Caco-2 (cell line): ENCODE results near the gene ADARB2. TPM values are rescaled to one million over a fixed set of nuclear protein-coding genes. Genes with fewer than 3 reads are reported as not detected.

Source experiments
- BruUV-seq: library from RNA; stranded (reverse); fragments of 400-500 nt; replicated peaks from 2 replicates; lab custom pipeline; 2021; lab: Mats Ljungman, UMichigan
- CTCF ChIA-PET: fragments of 300-600 bp; sonication (Branson Sonifier 250); formaldehyde crosslinking; loops from one replicate; lab custom pipeline; 2022; ENCODE audit warnings: antibody characterized with exemption; lab: Charles Lee
- POLR2A ChIA-PET: fragments of 300-600 bp; sonication (Branson Sonifier 250); formaldehyde crosslinking; loops from one replicate; lab custom pipeline; 2022; ENCODE audit warnings: antibody characterized with exemption; lab: Charles Lee
- DNase-seq, 2 experiments: peaks; one replicate each; pipeline versions ENCODE4 v3.0.0 to v3.0.0-alpha.2; 2020 to 2022
- H3K27me3 ChIP-seq: replicated peaks from 2 replicates; pipeline ENCODE4 v1.6.0; 2011; ENCODE audit warnings: low read length; ENCODE audit not compliant: control insufficient read depth, insufficient read depth
- H3K36me3 ChIP-seq: 2 replicates; pipeline ENCODE4 v1.5.1; 2011; ENCODE audit warnings: low read length; ENCODE audit not compliant: control insufficient read depth, insufficient read depth
- H3K4me1 ChIP-seq: fragments of 250-450 bp; sonication (Bioruptor Pico); 2 replicates; pipeline ENCODE4 v1.5.1; 2020; ENCODE audit warnings: mild to moderate bottlenecking
- H3K4me3 ChIP-seq: 2 replicates; pipeline ENCODE4 v1.5.1; 2011; ENCODE audit warnings: low read depth, mild to moderate bottlenecking, control low read depth, low read length
- H3K9me3 ChIP-seq: fragments of 250-450 bp; sonication (Bioruptor Pico); 2 replicates; pipeline ENCODE4 v1.5.1; 2020; ENCODE audit warnings: mild to moderate bottlenecking, moderate library complexity
- H3K27ac Mint-ChIP-seq: one replicate; pipeline ENCODE4 v1.8.0; 2022; ENCODE audit warnings: mixed read lengths; ENCODE audit not compliant: unreplicated experiment
- H3K27me3 Mint-ChIP-seq: one replicate; pipeline ENCODE4 v1.8.0; 2022; ENCODE audit warnings: mixed read lengths; ENCODE audit not compliant: insufficient read depth, unreplicated experiment
- H3K36me3 Mint-ChIP-seq: one replicate; pipeline ENCODE4 v1.8.0; 2022; ENCODE audit warnings: mild to moderate bottlenecking, mixed read lengths; ENCODE audit not compliant: insufficient read depth, unreplicated experiment
- H3K4me1 Mint-ChIP-seq: one replicate; pipeline ENCODE4 v1.8.0; 2022; ENCODE audit warnings: low read depth, mixed read lengths; ENCODE audit not compliant: unreplicated experiment
- H3K4me3 Mint-ChIP-seq: one replicate; pipeline ENCODE4 v1.8.0; 2022; ENCODE audit warnings: mild to moderate bottlenecking, moderate library complexity, mixed read lengths; ENCODE audit not compliant: unreplicated experiment
- H3K9me3 Mint-ChIP-seq: one replicate; pipeline ENCODE4 v1.8.0; 2022; ENCODE audit warnings: mixed read lengths; ENCODE audit not compliant: unreplicated experiment
- intact Hi-C: fragments of 100-400 bp; cut with micrococcal nuclease; formaldehyde crosslinking; loops from one replicate; pipeline ENCODE4 v1.10.0; 2022; ENCODE audit not compliant: unreplicated experiment
- total RNA-seq: library from RNA; stranded (reverse); gene quantifications from 2 replicates; pipeline ENCODE4 v1.2.3, GENCODE V29; 2022
- TF ChIP-seq, protein P1 (sequence below), 2 experiments: fragments of 200-600 bp in 1 of 2; IDR thresholded peaks; 1 replicate in 1 of 2; 2 replicates in 1 of 2; pipeline versions ENCODE4 v1.5.1 to v1.8.0; 2011 to 2022; ENCODE audit warnings: antibody characterized with exemption in 1 of 2, control low read depth in 1 of 2, inconsistent platforms in 1 of 2, low read depth in 1 of 2, low read length in 1 of 2, mild to moderate bottlenecking in 1 of 2, moderate library complexity in 1 of 2; ENCODE audit not compliant: insufficient read depth in 1 of 2, severe bottlenecking in 1 of 2, unreplicated experiment in 1 of 2

Gene ADARB2
- total RNA-seq, 1 experiment from 2014 or later = 0.27 TPM

DNA sequence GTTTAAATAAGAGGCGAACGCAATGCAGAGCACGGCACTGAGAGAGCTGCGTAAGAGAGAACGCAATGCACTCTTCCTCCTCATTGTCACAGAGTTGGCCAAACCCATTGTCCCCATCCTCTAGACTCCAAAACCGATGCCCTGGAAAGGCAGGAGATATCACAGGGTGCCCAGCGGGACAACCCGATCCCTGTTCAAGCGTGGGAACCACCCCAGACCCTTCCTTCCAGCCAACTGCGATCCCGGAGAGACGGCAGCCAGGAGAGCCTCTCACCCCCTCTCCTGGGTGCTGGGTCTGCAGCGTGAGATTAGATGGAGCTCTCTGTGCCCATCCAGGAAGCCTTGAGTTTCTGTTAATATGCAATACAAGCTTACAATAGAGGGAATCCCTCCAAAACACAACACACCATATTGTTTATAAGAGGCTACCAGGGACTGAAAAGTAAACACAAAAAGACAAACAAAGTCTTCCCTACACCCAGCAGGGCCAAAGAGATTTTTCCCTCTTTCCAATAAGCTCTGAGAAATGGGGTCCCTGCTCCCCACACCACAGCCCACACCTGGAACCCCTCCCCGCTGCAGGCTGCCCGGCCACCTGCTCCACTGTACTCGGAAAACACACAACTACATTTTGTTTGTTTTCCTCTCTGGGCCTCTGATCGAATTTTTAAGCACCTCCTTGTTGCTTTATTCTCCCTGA, 187.6 kb downstream of the ADARB2 start:
- ChIA-PET CTCF (no interaction called here), POLR2A (no interaction called here)
- Histone ChIP-seq H3K36me3 (no peaks in the 10 kb centered on the region), H3K9me3 (peaks cover 11% of the 10 kb centered on the region), H3K4me1 (no peaks in the 10 kb centered on the region), H3K4me3 (no peak overlapping the region), H3K27me3 (no peaks in the 10 kb centered on the region; the same call in 1 of the 2 replicates)
- peaks cover 40% of the 10 kb centered on the region for H3K27me3 Mint-ChIP-seq
- H3K27ac Mint-ChIP-seq = no peak overlapping the region
- no peaks in the 10 kb centered on the region for H3K4me1 Mint-ChIP-seq
- intact Hi-C loops = no loop called here
- no TSS peak for BruUV-seq
- peaks cover 25% of the 10 kb centered on the region for H3K9me3 Mint-ChIP-seq
- DNase-seq = no peak
- TF ChIP-seq, protein P1, sequence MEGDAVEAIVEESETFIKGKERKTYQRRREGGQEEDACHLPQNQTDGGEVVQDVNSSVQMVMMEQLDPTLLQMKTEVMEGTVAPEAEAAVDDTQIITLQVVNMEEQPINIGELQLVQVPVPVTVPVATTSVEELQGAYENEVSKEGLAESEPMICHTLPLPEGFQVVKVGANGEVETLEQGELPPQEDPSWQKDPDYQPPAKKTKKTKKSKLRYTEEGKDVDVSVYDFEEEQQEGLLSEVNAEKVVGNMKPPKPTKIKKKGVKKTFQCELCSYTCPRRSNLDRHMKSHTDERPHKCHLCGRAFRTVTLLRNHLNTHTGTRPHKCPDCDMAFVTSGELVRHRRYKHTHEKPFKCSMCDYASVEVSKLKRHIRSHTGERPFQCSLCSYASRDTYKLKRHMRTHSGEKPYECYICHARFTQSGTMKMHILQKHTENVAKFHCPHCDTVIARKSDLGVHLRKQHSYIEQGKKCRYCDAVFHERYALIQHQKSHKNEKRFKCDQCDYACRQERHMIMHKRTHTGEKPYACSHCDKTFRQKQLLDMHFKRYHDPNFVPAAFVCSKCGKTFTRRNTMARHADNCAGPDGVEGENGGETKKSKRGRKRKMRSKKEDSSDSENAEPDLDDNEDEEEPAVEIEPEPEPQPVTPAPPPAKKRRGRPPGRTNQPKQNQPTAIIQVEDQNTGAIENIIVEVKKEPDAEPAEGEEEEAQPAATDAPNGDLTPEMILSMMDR (IDR thresholded peaks at IDR 0.05; ENCODE audit: insufficient read depth in 1 of 2, low read depth in 1 of 2, low read length in 1 of 2, severe bottlenecking in 1 of 2, unreplicated experiment in 1 of 2) = no peak
- no peak overlapping the region for H3K4me3 Mint-ChIP-seq
- no peaks in the 10 kb centered on the region for H3K36me3 Mint-ChIP-seq

GRCh38 chr10:1548596-1548995, 188.7 kb downstream of the ADARB2 start:
- Histone ChIP-seq H3K36me3 (no peaks in the 10 kb centered on the region), H3K9me3 (peaks cover 11% of the 10 kb centered on the region), H3K27me3 (no peaks in the 10 kb centered on the region; the same call in 1 of the 2 replicates), H3K4me1 (no peaks in the 10 kb centered on the region), H3K4me3 (no peak overlapping the region)
- DNase-seq = no peak
- peaks cover 31% of the 10 kb centered on the region for H3K27me3 Mint-ChIP-seq
- H3K4me1 Mint-ChIP-seq = no peaks in the 10 kb centered on the region
- no peaks in the 10 kb centered on the region for H3K36me3 Mint-ChIP-seq
- no peak overlapping the region for H3K27ac Mint-ChIP-seq
- CTCF ChIA-PET = no interaction called here
- intact Hi-C loops = no loop called here
- POLR2A ChIA-PET = no interaction called here
- peaks cover 25% of the 10 kb centered on the region for H3K9me3 Mint-ChIP-seq
- no TSS peak for BruUV-seq
- TF ChIP-seq, protein P1 (IDR thresholded peaks at IDR 0.05; ENCODE audit: insufficient read depth in 1 of 2, low read depth in 1 of 2, low read length in 1 of 2, severe bottlenecking in 1 of 2, unreplicated experiment in 1 of 2) = no peak
- no peak overlapping the region for H3K4me3 Mint-ChIP-seq

DNA sequence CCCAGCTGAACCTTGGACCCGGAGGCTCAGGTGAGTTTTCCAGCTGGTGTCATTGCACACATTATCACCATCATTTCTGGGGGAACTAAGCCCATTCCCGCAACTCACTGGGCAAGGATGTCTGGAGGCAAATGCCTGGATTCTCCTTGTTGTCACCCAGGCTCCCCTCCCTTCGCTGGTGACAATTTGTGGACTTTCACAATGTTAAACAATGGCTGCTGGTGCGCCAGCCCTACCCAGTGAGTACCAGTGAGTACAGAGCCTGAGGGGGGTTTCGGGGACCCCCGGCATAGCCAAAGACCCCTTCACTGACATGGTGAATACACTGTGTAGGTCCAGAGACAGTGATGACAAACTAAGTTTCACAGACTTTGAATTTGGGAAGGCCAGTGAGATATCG, 189.2 kb downstream of the ADARB2 start:
- CTCF ChIA-PET = no interaction called here
- H3K4me3 ChIP-seq = no peak overlapping the region
- no TSS peak for BruUV-seq
- no peak overlapping the region for H3K27ac Mint-ChIP-seq
- H3K9me3 ChIP-seq = peaks cover 11% of the 10 kb centered on the region
- no peaks in the 10 kb centered on the region; the same call in 1 of the 2 replicates for H3K27me3 ChIP-seq
- H3K36me3 Mint-ChIP-seq = no peaks in the 10 kb centered on the region
- no peaks in the 10 kb centered on the region for H3K4me1 Mint-ChIP-seq
- intact Hi-C loops = no loop called here
- no peak overlapping the region for H3K4me3 Mint-ChIP-seq
- POLR2A ChIA-PET = no interaction called here
- TF ChIP-seq, protein P1 (IDR thresholded peaks at IDR 0.05; ENCODE audit: insufficient read depth in 1 of 2, low read depth in 1 of 2, low read length in 1 of 2, severe bottlenecking in 1 of 2, unreplicated experiment in 1 of 2) = no peak
- H3K36me3 ChIP-seq = no peaks in the 10 kb centered on the region
- peaks cover 30% of the 10 kb centered on the region for H3K27me3 Mint-ChIP-seq
- DNase-seq = no peak
- peaks cover 25% of the 10 kb centered on the region for H3K9me3 Mint-ChIP-seq
- no peaks in the 10 kb centered on the region for H3K4me1 ChIP-seq
